ENCODE measurements around the gene SLC4A1AP. TPM values are rescaled to one million over a fixed set of nuclear protein-coding genes. Genes with fewer than 3 reads are reported as not detected.
A peak's percentile ranks its signal among the peaks of the same experiment; 100 is the strongest.

The SLC4A1AP gene
- total RNA-seq, 1 donor: 31.1 TPM

DNA sequence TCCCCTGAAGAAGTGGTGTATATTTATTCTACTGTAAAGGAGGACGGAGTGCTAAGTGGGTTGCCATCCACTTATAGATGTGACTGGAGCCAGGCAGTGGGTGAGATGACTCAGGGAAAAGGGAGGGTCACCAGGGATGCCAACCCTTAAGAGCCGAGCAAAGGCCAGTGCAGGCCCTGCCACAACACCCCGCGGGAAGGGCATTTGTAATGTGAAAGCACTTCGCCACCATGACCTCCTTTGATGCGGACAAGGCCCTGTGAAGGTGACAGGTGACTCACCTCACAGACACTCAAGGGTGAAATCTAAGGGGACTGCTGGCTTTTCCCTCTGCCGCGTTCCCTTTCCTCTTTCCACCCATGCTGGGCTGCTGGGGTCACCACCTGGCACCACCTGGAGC lies 57.6 kb downstream of the SLC4A1AP start:
- TF ChIP-seq, protein P1, sequence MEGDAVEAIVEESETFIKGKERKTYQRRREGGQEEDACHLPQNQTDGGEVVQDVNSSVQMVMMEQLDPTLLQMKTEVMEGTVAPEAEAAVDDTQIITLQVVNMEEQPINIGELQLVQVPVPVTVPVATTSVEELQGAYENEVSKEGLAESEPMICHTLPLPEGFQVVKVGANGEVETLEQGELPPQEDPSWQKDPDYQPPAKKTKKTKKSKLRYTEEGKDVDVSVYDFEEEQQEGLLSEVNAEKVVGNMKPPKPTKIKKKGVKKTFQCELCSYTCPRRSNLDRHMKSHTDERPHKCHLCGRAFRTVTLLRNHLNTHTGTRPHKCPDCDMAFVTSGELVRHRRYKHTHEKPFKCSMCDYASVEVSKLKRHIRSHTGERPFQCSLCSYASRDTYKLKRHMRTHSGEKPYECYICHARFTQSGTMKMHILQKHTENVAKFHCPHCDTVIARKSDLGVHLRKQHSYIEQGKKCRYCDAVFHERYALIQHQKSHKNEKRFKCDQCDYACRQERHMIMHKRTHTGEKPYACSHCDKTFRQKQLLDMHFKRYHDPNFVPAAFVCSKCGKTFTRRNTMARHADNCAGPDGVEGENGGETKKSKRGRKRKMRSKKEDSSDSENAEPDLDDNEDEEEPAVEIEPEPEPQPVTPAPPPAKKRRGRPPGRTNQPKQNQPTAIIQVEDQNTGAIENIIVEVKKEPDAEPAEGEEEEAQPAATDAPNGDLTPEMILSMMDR (IDR thresholded peaks at IDR 0.05; ENCODE audit: insufficient read depth, low read depth, low read length): no peak
- H3K4me3 ChIP-seq (ENCODE audit: low read depth, low read length): no peak overlapping the region
- DNase-seq (ENCODE audit: low read depth): no peak

DNA sequence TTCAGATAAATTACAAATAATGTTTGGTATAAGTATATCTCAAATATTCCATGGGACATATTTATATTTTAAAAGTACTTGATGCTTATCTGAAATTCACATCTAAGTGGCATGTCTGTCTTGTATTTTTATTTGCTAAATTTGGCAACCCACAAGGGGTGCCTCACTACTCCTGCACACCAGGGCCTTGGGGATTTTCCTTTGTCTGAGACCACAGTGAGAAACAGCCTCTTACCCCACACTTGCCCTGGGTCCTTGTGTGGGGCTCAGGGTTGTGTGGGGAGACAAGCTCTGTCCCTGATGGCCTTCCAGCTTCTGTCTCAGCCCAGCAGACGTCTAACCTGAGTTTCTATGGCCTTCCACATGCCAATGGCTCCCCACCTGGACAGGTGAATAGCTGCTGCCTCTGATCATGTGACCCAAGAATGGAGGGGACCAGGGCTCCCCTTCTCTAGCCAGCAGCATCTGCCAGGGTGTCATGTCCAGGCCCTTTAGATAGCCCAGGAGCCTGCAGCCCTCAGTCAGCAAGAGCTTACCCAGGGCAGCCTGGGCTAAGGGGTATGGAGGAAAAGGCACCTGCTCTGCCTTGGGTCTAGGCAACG lies 58.3 kb downstream of the SLC4A1AP start:
- TF ChIP-seq, protein P1 (IDR thresholded peaks at IDR 0.05; ENCODE audit: insufficient read depth, low read depth, low read length): no peak
- H3K4me3 ChIP-seq (ENCODE audit: low read depth, low read length): no peak overlapping the region
- DNase-seq (ENCODE audit: low read depth): no peak

DNA sequence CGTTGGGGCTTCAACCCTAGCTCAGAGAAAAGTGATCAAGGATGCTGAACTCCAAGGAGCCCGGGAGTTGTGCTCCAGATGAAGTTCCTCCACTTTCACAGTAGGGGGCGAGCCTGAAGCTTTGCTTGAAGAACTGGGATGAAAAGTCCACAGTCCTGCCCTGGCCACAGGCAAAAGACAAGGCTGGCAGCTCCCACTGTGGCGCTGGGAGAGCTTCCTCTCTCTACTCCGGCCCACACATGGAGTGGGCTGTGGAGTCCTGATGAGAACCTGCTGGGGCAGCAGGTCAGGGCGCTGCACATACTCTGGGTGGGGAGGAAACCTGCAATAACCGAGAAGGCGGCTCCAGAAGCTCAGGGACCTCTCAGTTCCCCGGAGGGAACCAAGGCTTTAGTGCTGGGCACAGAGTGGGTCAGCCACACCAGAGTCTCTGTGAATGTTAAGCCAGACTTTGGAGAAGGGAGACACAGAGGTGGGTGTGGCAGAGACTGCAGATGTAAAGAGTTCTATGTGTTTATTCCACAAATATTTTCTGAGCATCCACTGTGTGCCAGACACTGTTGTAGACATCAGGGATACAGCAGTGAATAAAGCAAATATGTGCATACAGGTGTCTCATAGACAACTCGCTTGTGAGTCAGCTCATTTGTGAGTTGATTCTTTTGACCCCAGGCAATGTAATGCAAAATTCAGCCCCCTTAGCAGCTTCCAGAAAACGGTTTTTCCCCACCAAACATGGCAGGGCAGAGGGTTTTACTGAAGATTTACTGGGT lies 59.9 kb downstream of the SLC4A1AP start:
- TF ChIP-seq, protein P1 (IDR thresholded peaks at IDR 0.05; ENCODE audit: insufficient read depth, low read depth, low read length): peak; percentile 95
- peak; percentile 77 for DNase-seq (ENCODE audit: low read depth)

DNA sequence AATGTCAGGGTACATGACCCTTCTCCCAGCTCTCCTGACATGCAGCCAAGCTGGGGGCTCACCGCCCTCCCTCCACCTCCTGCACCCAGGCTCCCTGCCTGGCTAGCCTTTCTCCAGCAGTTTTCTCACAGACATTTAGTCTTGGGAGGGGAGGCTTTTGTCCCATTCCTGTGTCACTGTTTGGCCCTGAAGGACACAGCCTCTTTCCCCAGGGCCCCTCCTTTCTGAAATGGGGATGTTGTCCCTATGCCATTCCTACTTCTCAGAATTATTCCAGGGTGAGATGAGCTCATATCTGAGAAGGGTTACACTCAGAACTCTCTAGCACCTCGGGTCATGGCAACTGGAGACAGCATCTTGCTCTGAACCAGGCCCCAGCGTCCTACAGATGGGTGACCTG lies 60.5 kb downstream of the SLC4A1AP start:
- TF ChIP-seq, protein P1 (IDR thresholded peaks at IDR 0.05; ENCODE audit: insufficient read depth, low read depth, low read length): no peak
- no peak overlapping the region for H3K4me3 ChIP-seq (ENCODE audit: low read depth, low read length)
- DNase-seq (ENCODE audit: low read depth): no peak

More for the DNA sequence above, 59.9 kb downstream of the SLC4A1AP start:
- H3K4me3 ChIP-seq (ENCODE audit: low read depth, low read length): no peak overlapping the region

DNA sequence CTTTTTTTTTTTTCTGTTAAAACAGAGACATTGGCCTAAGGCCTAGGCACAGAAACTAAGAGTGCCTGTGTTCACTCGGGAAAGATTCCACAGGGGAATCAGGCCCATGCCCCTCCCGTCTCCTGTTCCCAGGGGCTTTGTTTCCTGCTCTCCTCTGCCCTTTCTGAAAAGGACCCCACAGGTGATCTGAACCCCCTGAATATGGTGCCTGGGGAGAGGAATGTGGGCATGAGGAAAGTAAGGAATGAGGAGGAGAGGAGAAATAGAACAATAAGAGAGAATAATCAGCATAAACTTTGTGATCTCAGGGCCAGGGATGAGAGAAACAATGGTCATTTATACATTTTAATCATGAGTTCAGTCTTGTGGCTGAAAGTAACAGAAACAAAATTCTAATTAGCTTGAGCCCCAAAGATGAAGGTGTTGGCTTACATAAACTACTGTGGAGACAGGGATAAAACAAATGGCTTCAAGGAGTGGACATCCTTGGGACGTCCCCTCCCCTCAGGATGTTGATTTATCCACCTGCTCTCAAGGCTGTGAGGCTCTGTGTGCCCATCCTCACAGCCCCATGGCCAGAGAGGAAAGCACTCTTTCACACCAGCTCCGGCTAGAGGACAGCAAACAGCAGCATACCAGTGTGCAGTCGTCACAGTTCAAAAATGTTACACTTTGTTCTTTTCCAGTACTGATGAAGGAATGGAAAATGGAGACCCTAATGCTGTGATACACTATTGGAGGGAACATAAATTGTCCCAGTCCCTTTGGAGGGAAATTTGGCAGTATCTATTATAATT lies 61.4 kb downstream of the SLC4A1AP start:
- TF ChIP-seq, protein P1 (IDR thresholded peaks at IDR 0.05; ENCODE audit: insufficient read depth, low read depth, low read length): no peak
- DNase-seq (ENCODE audit: low read depth): peak; percentile 45
- no peak overlapping the region for H3K4me3 ChIP-seq (ENCODE audit: low read depth, low read length)

DNA sequence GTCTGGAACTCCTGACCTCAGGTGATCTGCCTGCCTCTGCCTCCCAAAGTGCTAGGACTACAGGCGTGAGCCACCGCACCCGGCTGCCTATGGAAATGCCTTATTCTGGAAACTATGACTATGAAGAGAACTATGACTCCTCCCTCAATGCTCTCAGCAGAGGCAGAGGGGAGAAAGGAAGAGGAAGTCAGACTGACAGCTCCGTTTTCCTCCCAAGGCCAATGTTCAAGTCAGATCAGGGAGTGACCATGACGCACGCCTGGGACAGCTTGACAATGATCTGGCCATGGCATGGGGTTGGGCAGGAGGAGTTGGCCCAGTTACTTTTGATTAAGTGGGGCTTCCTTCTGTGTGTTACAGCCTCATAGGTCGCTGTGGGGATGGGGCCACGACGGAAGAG lies 63.6 kb downstream of the SLC4A1AP start:
- DNase-seq (ENCODE audit: low read depth): no peak
- TF ChIP-seq, protein P1 (IDR thresholded peaks at IDR 0.05; ENCODE audit: insufficient read depth, low read depth, low read length): no peak
- no peak overlapping the region for H3K4me3 ChIP-seq (ENCODE audit: low read depth, low read length)

Measured in fibroblast of villous mesenchyme (primary cell).